GM18498 (cell line): ENCODE data around the gene PRR29.
"Not testable (repeated sequence)": the region's sequence is repeated elsewhere in the genome, so short reads cannot be mapped to it uniquely, and the experiment has no call there.

Experiments
- ATAC-seq: cut with Tn5 transposase; IDR thresholded peaks from one replicate; pipeline ENCODE4 v1.9.1; 2021; ENCODE audit warnings: mild to moderate bottlenecking, moderate library complexity; ENCODE audit not compliant: unreplicated experiment

PRR29 gene

DNA sequence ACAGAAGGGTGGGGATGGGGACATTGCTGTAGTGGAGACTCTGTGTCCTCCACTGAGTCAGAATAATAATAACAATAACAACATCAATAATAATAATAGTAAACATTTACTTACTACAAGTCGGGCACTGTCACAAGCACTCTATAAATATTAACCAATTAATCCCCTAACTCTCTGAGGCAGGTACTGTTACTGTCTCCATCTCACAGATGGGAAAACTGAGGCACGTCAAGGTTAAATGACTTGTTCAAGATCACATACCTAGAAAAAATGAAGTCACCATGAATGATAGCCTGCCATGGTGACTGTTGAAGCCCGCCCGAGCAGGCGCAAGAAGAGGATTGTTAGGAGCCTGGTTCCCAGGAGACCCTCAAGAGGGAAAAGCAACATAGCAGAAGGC, 10.2 kb downstream of the PRR29 start:
- ATAC-seq: no peak

DNA sequence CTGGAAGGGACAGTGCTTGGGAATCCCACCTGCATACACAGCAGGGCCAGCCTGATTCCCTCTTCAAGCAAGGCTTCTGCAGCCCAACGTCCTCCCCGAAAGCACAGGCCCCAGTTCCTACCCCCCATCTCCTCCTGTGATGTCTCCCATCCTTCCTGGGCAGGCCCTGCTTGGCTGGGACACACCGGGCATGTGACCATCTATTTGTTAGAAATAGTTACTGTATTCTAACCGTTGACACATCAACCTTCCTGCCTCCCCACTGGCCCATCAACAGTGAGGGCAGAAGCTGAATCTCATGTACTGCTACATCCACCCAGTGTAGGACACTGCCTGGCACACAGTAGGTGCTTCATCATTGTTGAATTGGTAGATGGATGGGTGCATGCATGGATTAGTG, 10.7 kb downstream of the PRR29 start:
- ATAC-seq: no peak

DNA sequence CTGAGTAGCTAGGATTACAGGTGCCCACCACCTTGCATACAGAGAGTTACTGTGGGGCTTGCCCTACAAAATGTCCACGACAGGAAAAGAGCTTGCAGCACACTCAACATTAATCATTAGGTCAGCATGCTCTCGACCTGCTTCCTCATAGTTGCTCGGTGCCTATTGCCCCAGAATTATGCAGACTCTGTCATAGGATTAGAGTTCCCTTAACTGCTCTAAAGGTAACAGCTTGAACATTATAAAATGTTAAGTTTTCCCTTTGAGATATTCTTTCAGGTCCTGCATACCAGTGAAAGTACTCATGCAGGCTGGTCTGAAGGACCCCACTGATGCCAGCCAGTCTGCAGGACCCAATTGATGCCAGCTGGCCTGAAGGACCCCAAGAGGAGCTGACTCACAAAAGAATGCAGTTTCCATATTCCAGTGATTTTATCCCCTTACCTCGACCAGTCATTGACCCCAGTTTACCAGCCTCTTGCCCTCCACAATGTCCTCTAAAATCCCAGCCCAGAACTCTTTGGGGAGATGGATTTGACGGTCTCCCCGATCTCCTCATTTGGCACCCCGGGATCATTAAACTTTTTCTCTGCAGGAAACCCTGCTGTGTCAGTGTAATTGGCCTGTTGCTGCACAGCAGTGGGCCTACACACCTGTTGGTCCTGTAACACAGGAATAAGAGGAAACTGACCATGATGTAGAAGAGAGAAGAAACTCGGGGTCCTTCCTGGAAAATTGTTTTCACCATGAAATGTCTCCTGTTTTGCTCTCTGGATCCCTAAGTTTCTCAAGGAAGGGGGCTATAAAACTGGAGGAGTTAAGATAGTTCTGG, 11.6 kb downstream of the PRR29 start:
- no peak for ATAC-seq

DNA sequence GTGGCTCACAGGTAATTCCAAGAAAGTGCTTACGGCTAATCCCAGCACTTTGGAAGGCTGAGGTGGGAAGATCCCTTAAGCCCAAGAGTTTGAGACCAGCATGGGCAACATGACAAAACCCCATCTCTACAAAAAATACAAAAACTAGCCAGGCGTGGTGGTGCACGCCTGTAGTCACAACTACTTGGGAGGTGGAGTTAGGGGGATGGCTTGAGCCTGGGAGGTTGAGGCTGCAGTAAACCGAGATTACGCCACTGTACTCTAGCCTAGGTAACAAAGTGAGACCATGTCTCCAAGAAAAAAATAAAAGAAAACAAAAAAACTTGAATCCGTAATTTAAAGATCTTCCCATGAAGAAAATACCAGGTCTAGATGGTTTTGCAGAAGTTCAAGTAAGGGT, 17.3 kb downstream of the PRR29 start:
- no peak for ATAC-seq

DNA sequence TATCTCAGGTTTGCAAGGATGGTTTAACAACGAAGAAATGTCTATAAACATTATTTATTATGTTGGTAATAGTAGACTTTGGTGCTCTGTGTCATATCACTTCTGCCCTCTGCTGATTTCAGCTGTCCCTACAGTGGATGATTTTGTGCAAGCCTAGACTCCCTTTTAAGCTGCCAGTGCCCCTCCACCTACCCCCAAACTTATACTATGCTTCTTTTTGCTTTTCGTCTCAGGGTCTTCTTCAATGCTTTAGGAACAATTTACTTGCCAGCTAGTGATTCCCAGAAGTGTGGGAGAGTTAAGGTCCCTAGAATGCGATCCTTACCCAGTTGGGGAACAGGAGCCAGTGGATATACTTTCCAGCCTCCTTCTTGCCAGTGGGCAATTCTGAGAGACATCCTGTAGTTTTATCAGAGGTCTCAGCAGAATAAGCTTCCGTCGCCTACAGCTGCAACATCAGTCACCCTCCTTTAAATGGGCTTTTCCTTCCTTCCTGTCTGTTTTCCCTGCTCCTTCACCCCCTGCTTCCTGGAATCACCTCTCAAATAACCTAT, 18.2 kb downstream of the PRR29 start:
- no peak for ATAC-seq

DNA sequence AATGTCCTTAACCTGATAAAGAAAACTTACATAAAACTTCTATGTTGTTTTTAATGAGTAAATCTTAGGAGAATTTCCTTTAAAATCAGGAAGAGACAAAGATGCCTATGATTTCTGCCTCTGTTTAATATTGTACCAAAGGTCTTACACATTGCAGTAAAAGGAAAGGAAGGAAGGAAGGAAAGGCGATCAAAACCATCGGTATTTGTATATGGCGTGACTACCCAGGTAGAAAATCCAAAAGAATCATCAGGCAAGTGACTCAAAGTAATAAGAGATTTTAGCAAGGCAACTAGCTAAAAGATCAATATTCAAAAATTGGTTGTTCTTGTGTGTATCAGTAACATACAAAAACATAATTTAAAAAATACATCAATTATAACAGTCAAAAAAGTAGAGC, 18.8 kb downstream of the PRR29 start:
- ATAC-seq: no peak

DNA sequence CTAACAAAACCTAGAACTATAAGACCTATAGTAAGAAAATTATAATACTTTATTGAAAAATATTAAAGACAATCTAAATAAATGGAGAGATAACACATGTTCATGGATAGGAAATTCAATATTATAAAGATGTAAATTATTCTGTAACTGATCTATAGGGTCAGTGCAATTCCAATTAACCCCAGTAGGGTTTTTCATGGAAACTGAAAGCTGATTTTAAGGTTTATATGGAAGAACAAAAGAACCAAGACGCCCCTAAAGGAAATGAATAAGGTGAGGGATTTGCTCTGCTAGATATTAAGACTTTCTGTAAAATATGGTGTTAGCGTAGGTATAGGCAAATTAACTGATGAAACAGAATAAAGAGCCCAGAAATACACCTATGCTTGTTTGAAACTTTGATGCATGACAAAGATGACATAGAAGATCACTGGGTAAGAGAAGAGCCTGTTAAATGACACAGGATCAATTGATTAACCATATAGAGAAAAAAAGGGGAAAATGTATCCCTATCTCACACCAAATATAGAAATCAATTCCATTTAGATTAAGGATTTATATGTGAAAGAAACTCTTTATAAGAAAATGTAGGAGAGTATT, 19.3 kb downstream of the PRR29 start:
- ATAC-seq: no peak

DNA sequence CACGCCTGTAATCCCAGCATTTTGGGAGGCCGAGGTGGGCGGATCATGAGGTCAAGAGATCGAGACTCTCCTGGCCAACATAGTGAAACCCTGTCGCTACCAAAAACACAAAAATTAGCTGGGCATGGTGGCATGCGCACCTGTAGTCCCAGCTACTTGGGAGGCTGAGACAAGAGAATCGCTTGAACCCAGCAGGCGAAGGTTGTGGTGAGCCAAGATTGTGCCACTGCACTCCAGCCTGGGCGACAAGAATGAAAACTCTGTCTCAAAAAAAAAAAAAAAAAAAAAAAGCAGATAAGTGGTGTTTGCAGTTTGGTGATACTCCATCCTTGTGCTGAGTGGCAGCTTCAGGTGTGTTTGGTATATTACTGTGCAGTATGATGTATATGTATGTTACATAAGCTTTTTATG, 21.4 kb downstream of the PRR29 start:
- ATAC-seq: not testable (repeated sequence)

DNA sequence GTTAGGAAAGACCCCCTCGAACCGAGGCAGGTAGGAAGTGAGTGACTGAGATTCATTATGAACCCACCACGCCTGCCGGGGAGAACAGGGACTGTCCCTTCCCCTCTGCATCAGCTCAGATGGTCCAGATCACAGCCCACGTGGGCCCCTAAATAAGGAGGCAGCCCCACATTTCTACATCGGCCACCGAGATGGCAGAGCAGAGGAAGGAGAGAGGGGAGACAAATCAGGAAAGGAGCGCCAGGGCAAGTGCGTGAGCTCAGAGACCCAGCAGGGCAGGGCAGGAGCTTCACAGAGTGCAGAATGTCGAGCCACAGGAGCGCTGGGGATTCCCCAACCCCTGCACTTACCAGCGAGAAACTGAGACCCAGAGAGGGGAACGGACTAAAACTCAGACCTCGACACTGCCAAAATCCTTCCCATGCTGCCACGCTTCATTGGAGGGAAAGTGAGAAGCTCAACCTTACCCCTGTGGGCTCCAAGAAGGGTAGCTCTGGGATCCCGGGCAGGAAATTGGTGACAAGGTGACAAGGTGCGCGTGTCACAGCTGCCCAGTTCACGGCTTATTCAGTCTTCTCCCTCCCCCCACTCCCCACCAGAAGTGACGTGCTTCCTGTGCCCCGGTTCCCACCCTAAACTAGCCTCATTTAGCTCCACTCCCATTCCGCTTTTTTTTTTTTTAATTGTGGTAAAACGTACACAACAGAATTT, 22.1 kb downstream of the PRR29 start, which contains the start of gene ICAM2:
Gene ICAM2, minus strand, starts transcription at position 578 of the 711 bp plus-strand sequence. CDS start 13,942 bp downstream, outside the sequence.
- peak; percentile 65 for ATAC-seq

DNA sequence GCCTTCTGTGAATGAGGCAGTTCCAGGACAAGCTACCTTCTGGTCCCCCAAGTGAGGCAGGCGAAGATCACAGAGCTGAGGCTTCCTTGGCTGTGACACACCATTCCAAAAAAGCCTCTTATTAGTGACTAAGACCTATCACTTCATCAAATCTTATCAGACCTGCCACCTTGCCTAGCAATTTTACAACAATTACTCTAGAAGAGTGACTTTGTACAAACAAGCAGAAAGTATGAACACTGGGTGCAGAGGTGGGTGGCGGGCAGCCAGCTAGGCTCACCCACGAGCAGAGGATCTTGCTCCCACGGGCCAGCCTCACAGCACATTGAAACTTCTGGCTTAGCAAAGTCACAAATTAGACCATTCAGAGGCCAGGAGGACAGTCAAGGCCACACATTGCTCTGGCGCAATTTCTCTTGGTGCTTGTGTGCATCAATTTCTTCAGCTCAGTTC, 24.5 kb downstream of the PRR29 start:
- ATAC-seq: no peak

DNA sequence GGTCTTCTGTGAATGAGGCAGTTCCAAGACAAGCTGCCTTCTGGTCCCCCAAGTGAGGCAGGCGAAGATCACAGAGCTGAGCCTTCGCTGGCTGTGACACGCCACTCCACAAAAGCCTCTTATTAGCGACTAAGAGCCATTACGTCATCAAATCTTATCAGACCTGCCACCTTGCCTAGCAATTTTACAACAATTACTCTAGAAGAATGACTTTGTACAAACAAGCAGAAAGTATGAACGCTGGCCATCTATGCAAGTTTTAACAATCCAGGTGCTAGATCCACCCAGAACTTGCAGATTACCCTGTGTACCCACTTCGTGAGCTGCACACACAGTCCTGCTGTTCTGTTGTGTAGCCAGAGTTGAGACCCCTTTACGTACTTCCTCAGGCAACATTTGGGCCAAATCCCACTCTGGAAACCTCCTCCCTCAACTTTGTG, 26.1 kb downstream of the PRR29 start:
- no peak for ATAC-seq

DNA sequence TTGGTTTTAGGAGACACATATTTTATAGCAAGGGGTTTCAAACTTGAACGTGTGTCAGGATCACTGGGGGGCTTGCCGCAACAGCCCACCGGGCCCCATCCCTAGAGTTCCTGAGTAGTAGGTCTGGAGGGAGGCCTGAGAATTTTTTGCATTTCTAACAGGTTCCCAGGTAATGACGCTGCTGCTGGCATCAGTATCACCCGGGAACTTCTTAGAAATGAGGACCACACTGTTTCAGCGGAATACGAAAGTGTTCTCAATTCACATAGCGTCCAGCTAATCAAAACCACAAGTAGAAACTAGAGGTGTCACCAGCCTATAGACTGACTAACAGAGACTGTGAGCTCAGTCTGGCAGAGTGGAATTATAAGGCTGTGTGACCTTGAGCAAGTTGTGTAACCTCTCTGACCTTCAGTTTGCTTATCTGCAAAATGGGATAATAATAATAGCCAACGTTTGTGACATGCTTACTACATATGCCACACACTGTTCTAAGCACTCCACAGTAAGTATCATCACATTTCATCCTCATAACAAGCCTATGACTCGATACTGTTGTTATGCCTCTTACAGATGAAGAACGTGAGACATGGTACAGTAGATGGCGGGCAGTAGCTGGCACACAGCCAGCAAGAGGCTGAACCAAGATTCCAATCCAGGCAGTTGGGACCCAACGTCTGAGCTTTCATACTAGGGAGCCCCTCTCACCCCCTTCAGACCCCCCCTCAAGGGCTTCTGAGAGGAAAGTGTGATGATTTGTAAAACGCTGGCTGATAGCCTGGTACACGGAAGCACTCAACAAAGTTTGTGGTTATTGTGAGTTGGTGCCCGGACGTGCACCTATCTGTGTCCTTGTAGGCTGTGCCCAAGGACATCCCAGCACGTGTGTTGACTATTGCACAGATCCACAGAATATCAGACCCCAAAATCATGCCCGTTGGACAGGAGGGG, 26.9 kb downstream of the PRR29 start:
- no peak for ATAC-seq

DNA sequence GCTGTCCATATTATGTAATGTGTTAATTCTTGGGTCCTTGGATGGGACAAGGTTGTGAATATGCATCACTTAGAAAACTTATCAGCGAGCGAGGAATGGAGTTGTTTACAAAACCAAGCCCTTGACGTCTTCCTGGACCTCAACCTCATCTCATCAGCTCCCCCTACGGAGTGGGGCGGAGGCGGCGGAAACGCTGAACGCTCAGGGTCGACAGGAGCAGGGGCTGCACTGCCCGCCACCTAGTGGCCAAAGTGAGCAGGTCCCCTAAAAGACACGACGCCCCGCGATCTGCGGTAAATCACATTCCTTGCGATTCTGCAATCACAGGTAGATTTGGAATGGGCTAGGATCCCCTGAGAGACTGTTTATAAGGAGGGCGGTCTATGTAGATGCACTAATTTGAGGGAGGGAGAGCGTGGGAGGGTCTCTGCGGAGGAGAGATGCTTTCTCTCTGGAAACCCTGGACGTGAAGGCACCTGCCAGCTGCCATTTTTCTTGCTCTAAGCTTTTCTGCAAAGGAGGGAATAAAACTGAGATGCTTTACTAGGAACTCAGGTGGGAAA, 27.7 kb downstream of the PRR29 start:
- peak; percentile 62 for ATAC-seq

DNA sequence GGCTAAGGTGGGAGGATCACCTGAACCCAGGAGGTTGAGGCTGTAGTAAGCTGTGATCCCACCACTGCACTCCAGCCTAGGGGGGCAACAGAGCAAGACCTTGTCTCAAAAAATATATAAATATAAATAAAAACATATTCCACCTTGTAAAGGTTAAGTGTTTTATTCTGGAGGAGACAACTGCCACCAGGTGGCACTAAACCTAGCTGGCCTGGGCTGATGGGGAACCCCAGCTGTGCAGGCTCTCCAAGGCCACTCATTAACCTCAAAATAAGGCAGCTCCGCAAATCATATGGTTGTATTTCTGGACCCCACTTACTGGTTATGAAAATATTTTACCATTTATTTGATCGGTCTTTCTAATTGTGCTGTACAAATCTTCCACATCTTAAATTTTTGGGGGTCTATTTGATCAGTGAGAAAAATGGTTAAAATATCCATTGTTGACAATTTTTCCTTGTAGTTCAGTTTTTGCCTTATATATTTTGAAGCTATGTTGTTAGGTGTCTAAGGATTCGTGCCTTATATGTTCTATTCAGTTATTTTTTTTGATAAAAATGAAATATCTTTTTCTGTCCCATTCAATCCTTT, 30.8 kb downstream of the PRR29 start:
- no peak for ATAC-seq

DNA sequence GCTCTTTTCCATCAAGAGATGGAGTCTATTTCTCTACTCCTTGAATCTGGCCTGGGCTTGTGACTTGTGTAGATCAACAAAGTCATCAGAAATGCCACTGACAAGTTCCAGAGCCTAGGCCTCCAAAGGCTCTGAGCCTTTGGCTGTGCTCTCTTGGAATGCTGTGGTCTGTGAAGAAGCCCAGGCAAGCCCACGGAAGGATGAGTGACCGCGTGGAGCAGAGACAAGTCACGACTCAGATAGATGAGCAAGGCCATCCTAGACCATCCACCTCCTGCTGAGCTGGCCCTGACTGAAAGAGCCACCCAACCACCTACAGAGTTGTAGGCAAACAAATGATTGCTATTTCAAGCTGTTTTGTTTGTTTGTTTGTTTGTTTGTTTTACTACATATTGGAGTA, 33.9 kb downstream of the PRR29 start:
- ATAC-seq: no peak

DNA sequence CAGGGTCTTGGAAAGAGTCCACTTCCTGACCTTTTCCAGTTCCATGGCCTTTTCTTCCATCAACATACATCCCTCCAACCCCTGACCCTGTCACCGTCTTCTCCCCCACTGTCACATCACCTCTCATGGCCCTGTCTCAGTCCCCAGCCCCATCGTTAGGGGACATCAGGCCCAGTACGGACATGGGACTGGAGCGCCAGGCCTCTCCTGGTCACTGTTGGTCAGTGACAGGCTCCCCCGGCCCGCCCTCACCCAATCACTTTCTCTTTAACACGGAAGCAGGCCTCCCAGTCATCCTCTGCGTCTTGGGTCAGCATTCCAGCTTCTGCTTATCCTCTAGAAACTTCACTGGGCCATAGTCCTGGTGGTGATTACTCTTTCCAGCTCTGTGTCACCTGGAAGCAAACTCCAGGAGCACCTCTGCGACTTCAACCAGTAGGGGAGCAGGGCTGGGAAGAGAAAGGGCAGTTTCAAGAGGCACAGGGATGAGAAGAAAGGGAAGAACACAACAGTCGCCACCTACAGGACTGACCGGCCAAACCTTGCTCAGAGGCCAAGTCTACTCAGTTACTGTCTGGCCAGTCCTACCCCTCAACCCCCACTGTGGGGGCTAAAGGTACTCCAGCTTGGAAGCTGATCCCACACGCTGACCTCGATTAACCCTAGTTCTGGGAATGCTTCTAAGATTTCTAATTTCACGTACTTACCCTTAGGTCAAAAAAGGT, 38.2 kb downstream of the PRR29 start:
- ATAC-seq: no peak

DNA sequence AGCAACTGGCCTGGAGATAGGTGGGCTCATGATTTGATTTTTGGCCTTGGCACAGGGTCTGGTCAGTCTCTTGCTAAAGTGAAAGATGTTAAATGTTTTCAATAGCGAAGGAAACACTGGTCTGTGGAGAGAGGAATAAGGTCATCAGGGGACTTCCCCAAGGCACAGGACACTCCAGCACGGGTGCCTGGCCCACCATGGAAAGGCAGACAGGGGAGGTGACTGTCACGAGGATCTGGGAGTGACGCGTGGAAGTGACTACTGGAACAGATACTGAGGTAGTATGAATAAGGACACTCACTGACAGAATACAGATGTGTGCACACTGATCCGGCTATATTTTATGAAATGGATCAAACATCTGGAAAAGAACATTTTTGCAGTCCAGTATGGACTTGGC, 39.0 kb downstream of the PRR29 start:
- ATAC-seq: no peak

DNA sequence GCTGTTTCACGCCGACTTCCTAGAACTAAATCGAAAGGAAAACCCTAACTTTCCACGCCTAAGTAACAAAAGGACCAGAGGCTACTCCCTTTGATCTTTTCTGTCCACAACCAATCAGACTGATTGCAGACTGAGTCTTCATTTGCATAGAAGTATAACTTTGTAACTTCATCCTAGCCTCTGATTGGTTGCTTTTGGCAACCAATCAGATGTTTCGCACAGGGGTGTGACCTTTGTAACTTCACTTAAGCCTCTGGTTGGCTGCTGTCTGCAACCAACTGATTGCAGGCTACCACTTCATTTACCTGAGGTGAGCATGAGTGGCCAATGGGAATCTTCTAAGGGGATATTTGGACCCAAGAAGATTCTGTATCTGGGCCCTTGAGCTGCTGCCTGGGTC, 39.7 kb downstream of the PRR29 start:
- ATAC-seq: no peak
